GDM1 (cell line): ENCODE results near the gene CDC6.

ENCODE experiments used
- DNase-seq: peaks from one replicate; lab custom pipeline; 2025; lab: John Stamatoyannopoulos, UW

The CDC6 gene

DNA sequence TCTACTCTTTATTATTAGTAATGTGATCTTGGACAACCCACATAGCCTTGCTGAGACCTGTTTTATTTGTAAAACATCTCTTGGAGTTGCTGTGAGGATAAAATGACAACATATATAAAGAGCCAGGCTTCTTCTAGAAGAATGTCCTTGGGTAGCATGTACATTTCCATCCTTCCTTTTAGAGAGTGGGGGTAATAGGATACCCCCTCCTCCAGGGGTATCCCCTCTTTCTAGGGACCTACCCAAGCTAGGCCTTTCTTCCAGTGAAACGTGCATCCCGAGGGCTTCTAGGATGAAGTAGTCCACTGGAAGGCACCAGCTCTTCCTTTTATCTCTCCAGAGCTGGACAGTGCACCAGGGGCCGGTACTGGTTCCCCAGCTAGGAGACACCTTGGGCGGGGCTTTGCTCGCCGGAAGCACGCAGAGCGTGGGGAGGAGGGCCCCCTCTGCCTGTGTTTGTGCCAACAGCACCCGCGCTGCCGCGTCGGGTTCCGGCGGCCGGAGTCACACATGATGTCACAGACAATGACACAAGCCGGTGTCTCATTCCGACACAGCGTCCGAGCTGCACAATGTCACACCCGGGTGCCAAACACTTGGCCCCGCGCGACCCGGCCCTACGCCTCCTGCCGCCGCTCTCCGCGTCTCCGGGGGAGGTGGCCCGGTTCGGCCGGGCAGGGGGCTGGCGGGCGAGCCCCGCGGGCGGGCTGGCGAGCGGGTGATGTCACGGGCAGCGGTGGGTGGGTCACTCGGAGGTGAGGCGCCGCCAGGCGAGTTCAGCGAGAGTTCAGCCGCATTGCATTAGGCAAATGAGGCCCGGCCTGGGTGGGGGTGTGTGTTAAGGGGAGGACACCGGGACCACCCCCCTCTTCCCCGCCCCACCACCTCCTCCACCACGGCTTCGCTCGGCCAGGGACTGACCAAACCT lies 53.5 kb downstream of the CDC6 start:
- no peak for DNase-seq

DNA sequence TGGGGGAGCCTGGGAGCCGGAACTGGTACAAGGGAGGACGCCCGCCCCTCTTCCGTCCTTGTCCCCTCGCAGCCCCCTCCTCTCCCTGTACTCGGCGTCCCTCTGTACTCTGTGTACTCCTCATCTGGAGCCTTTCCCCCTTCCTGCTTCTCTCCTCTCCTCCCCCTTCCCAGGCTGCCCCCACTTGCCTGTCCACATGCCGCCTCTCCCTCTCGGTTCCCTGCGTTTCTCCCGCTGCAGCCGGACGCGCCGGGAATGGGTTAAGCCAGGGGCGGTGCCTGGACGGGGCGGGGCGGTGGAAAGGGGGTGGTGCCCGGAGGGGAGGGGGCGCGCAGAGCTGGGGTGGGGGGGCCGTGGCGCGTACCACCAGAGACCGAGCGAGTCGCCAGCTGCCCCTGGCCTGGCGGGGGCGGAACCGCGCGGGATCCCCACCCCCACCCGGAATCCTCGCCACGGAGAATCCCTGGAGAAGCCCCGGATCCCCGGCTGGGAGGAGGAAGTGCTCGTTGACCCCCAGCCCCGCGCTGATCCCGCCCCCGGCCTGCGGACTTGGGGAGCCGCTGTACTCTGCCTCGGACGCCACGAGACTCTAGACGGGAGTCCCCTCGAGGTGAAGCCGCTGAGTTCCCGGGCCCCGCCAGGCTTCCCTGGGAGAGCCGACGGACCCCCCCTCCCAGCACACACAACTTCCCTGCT lies 54.3 kb downstream of the CDC6 start:
- DNase-seq, result no peak

DNA sequence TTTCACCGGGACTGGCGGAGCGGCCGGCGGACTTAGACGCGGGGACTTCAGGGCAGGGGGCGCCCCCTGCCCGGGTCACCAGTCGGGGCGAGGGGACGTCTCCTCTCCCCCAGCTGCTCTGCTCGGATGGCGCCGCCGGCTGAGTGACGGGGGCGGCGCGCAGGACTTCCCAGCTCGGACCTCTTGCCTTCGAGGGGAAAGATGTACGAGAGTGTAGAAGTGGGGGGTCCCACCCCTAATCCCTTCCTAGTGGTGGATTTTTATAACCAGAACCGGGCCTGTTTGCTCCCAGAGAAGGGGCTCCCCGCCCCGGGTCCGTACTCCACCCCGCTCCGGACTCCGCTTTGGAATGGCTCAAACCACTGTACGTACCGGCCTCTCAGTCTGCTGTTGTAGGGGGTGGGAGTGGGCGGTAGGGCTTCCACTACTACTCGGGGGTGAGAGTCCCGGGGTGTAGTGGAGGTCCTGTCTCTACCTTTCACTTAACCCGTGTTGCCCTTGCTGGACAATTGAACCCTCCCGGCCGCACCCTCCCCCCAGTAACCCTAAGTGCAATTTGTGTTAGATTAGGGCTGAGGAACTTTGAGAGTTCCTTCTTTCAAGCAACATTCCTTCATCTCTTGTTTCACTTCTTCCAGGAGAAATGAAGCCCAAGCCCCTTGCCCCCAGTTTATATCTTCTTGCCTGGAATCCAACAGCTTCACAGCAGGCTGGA lies 55.0 kb downstream of the CDC6 start:
- DNase-seq, result no peak

DNA sequence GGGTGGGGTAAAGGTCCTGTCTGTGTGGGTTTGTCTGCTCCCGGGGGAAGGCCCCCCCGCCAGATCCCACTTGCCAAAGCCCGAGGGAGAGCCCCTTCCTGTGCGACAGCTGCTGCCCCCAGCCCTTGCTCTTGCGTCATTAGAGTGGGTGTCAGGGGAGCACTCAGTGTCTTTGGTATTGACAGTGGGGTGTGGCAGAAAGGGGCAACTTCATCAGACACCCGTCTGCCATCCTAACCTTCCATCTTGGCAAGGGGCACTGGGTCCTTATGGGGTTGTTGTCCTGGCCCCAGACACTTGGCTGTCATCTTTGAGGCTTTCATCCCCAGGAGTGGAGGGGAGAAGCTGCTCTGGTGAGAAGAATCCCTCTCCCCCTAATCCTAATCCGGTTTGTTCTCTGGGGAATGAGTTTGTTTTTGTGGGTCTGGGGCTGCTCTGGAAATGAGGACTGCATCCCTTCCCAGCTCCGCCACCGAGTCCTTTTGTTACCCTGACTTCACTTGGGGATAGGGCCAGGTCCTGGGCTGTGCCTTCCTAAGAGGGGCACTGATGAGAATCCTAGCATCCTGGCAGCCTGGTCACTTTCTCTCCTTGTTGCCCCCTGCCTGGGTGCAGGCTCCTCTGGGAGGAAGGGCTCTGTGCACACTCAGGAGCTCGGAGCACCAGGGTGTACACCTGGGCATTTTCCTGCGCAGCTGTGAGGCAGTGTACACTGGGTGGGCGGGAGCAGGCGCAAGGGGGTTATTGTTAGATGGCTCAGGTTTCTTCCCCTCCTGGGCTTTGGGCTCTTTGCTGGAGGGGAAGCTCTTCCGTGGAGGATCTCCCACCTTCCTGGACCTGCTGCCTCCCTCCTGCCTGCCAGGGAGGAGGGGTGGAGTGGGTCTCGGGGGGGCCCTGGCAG lies 55.8 kb downstream of the CDC6 start:
- no peak for DNase-seq

DNA sequence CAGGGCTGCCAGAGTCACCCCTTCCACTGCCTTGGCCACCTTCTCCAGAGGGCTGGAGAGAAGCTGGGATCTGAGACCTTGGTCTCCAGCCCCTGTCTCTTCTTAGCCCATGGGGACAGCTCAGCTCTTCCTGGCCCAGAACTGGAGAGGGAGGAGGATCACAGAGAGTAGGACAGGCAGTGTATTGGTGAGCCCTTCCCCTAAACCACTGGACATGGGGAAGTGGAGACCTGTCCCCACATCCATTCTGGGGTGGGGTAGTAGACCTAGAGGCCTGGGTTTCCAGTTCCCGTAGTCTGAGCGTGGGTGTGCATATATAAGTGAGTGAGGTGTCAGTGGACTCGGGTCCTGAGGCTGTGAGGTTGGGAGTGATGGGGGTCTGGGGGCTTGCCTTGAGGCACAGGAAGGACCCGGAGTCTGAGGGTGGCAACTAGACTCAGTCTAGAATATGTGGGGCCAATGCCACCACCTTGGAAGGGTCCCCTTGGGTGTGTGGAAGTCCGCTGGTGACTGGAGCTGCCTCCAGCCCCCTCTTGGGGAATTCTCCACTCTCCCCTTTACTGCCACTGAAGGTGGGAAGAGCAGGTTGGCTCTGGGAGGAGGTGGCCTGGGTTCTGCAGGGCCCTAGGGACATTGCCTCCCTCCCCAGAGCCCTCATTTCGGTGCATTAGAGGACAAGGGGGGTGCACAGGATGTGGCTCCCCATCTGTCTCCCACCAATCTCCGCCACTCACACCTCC lies 56.9 kb downstream of the CDC6 start:
- DNase-seq, result no peak

DNA sequence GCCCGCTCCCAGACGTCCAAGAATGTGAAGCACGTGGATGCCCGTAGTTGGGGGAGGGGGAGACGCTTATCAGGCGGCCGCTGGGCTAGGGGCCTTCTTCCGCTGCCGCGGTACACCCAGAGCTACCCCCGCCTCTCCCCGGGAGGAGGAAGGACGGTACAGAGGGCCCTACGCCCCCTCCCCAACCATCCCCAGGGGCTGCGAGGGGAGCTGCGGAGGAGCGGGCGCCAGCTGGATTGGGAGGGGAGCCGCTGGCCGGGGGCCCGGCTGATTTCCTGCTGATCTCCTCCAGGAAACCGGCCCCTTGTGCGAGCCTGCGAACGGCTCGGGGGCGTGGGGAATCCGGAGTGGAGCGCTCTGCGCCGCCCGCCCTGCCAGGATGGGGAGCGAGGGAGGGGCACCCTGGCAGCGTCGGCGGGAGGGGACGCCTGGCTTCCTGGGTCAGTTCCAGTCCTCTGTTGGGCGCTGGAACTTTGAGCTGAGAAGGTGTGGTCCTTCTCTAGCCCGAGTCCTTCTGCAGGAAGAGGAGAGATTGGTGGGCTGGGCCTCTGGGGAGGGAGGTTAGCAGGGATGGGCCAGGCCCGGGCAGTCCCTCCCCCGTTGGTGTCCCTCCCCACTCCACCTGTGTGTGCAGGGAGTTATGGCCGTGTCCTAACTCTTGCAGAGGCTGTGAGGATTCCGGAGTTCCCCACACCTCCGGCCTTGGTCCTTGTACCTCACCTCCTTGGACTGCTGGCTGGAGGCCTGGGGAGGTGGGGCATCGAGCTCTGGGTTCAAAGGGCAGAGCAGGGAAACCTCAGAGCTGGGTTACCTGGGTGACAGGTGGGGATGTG lies 57.7 kb downstream of the CDC6 start:
- no peak for DNase-seq

DNA sequence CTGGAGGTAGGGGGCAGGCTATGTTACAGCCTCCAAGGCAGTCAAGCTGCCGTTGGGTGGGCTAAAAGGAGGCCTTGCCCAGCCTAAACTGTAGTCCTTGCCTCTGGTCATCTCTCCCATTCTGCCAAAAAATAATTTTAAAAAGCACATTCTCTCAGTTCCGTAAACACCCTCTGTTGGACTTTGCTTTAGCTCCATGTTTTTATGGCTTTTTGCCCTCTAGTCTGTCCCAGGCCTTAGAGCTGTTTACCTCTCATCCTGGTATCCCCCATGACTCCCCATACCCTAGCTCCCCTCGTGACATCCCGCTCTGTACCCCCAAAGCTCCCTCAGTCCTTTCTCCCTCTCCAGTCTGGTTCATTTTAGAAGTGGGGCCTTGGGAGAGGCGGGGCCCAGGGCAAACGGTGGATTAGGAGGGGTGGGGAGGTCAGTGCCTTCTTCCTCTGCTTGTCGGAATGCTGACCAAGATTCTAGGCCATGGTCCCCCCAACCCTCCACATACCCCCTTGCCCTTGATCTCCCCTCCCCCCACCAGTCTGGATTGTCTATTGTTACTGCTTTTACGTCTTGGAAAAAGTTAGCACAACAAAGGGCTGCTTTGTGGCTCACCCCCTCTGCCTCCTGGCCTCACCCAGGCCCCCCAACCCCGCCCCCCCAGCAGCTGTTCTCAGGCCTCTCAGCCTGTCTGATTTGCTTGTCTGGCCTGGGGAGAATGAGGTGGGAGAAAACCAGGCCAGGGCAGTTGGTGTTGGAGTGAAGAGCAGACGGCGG lies 58.5 kb downstream of the CDC6 start:
- DNase-seq, result no peak

DNA sequence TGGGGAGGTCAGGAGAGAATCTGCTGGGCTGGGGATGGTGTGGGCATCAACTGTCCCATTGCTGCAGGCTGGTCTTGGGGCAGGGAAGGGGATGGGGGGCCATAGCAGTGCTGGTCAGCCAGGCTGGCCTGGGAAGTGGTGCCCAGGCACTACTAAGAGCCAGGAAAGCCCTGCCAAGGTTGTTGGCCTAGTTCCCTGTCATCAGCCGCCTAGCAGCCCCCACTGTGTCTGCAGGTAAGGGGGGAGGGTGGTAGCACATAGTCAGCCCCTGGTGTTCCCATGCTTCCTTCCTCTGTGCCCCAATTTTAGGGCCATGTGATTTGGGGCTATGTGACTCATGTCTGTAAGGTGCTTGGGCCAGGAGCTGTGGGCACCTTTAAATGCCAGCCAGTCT lies 59.1 kb downstream of the CDC6 start:
- DNase-seq, result no peak

DNA sequence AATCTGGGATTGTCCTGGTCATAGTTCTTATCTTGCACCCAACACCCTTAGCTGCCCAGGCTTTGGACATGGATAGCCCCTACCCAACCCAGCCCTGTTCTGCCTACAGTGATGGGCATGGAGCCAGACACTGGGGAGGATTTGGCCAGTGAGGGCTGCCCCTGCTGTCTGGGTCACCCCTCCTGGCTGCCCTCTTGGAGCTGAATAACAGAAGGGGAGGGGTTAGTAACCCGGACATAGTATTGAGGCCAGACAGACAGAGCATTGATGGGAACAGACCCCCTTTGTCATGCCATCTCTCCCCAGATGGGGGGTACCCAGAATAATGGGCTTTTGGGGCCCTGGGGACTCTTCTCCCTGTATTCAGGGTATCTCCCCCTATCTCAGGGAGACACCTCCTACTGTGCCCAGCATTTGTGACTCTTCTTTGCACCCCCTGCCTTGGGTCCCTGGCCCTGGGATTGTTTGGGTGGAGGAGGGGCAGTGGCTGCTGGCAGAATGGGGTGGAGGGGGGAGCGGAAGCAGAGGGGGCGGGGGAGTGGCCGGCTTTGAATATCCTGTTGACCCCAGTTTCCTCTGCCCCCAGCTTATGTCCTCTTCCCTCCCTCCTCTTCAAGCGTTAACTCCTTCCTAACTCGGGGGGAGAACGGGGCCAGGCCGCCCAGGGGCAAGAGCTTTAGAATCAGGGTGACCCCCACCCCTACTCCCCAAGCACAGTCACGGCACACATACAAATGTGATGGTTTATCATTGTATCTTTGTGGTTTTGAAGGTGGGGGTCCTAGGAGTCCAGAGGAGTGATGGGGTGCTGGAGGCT lies 59.8 kb downstream of the CDC6 start:
- no peak for DNase-seq

DNA sequence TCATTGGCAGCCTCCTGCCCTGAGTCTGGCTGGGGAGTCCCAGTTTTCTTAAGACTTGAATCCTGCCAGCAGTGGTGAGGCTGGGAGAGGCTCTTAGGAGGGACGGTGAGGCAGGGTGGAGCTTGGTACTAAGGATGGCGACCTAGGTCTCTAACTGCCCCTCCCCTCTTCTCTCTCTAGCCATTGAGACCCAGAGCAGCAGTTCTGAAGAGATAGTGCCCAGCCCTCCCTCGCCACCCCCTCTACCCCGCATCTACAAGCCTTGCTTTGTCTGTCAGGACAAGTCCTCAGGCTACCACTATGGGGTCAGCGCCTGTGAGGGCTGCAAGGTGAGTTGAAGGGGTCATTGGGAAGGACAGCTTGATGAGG lies 60.4 kb downstream of the CDC6 start:
- no peak for DNase-seq

DNA sequence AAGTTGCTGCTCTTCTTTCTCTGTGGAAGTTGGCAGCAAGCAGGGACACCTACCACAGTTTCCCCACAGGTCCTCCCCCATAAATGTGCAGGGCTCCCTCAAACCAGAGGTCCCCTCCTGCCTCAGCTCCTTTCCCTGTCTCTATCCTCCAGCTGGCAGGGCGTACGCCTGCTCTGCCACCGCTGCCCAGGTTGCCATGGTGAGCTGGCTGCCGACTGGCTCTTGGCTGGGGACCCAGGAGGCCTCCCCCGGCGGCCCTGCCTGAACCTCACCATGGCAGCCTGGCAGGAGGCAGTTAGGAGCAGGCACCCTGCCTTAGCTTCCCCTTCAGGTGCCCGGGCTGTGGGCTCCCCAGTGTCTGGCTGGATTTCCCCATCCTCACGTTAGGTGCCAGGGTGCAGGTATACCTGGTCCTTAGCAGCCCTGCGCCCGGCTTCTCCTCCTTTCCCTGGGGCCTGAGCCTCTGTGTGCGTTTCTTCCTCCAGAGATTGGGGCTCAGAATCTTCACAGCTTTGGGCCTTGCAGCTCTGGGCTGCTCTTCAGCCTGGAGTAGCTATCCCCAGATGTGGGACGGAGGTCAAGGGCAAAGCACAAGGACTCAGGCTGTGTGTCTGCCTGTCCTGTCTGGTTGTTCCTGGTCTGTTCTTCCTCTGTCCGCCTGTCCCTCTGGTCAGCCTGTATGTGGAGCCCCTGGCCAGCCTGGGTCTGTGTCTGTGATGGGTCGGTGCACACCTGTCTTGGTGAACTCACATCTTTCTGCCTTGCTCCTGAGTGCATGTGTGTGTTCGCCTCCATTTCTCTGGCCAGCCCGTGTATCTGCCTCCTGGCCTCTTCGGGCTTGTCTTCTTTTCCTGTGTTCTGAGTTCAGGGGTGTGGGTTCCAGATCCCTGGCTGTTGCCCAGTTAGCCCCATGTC lies 61.1 kb downstream of the CDC6 start:
- no peak for DNase-seq

DNA sequence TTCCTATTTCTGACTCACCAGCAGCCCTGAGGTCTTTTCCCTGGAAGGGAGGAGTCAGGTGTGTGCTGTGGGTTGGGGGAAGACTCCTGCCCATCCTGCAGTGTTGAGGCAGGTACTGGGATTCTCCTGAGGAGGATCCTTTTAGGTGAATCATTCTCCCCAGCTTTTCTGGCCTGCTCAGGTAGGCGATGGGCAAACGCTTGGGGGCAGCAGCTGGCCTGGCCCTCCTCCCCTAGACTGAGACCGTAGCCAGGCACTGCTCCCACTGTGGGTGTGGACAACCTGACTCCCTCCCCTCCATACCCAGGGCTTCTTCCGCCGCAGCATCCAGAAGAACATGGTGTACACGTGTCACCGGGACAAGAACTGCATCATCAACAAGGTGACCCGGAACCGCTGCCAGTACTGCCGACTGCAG lies 61.8 kb downstream of the CDC6 start:
- no peak for DNase-seq

DNA sequence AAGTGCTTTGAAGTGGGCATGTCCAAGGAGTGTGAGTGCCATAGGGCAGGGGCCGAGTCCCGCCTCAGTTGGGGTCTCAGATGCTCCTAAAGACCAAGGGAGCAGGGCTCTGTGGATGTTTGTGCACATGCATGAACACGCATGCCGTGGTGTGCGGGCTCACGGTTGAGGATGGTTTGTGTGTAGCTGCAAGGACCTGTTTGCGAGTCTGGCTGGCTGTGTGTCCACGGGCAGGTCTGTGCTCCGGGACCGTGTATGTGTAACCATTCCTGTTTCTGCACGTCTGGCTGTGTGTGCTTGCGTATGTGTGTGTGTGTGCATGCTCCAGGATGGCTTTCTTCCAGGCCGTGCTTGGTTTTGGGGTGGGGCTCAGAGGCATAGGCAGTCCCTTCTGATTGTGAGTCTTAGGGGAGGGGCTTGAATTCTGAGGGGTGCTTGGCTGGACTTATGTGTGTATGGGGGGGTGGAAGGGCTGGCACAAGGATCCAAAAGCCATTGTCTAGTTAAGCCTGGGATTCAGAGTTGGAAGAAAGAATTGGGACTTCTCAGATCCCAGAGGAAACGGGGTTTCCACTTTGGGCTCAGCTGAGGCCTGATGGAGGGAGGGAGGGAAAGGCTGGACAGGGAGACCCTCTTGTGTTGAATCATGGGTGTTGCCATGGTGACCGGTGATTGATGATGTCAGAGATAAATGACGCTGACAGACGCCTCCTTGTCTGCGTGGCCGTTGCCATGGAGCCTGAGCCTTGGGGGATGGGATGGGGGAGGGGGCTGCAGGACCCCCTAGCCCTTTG lies 62.4 kb downstream of the CDC6 start:
- no peak for DNase-seq

DNA sequence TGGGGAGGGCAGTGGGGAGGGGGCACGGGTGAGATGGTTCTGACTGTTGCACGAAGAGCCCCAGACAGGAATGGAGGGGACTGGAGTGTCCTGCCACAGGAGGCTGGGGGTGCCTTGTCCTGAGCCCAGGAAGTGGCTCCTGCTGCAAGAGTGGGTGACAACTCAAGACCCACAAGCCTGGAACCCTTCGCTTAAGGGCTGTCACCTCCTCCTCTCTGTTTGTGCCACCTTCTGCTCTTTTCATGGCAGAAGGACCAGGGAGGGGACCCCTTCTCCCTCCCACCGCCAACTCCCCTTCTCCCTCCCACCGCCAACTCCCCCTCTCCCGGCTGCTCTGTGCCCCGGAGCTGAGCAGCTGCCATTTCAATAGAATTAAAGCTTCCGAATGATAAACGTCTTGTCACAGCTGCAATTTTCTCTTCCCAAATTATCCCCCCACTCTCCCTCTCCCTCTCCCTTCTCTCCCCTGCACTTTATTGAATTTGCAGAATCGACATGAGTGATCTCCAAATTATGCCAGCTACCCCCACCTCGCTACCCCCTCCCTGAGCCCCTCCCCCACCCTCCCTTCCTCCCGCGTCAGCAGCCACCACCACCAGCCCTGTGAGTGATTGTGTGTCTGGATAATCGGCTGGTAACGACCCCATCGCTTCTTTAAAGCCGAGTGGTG lies 63.1 kb downstream of the CDC6 start:
- DNase-seq, result no peak

DNA sequence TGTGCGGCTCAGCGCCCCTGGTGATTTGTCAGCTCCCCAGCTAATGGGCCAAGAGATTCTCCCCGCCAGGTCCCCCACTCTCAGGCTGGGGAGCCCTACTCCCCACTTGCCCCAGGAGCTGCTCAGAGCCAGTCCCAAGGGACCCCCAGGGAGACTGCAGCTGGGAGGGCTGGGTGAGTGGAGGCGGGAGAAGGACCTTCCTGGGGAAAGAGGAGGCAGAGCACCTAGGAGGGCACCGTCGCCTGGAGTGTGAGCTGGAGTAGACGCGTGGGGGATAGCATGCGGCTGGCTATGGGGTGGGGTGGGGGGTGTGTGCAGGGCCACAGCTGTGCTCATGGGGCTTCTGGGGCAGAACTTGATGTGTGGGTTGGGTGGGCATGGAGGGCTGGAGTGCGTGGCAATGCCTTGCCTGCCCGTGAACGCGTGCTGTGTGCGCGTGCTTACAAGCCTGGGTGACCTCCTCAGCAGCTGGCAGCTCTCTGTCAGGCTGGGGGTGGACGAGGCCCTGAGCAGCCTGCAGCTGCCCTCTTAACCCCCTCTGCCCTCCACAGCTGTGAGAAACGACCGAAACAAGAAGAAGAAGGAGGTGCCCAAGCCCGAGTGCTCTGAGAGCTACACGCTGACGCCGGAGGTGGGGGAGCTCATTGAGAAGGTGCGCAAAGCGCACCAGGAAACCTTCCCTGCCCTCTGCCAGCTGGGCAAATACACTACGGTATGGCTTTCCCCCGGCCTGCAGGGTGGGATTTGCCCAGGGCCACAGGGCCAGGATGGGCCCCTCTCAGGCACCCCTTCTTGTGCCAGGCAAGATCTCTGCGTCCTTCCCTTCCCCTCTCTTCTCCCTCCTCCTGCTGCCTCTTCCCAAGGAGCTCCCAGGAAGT lies 63.9 kb downstream of the CDC6 start:
- no peak for DNase-seq
